KMS-11 (cell line): ENCODE measurements around the gene SCLT1.

Source experiments
- H2AFZ ChIP-seq: fragments of 200-600 bp; sonication (generic); 2 replicates; pipeline ENCODE4 v1.6.1; 2016; ENCODE audit warnings: antibody characterized with exemption, mixed run types, low read depth
- H3K27ac ChIP-seq: fragments of 200-600 bp; sonication (generic); 2 replicates; pipeline ENCODE4 v1.6.1; 2016; ENCODE audit warnings: mild to moderate bottlenecking, mixed run types
- H3K27me3 ChIP-seq: fragments of 200-600 bp; sonication (generic); 2 replicates; pipeline ENCODE4 v1.6.1; 2017; ENCODE audit warnings: mild to moderate bottlenecking, low read depth, mixed run types, moderate library complexity; ENCODE audit not compliant: insufficient read depth
- H3K36me3 ChIP-seq: fragments of 200-600 bp; sonication (generic); 2 replicates; pipeline ENCODE4 v1.6.1; 2017; ENCODE audit warnings: mild to moderate bottlenecking, mixed run types; ENCODE audit not compliant: insufficient read depth
- H3K4me1 ChIP-seq: fragments of 200-600 bp; sonication (generic); 2 replicates; pipeline ENCODE4 v1.6.1; 2016; ENCODE audit warnings: mild to moderate bottlenecking, low read depth, mixed run types; ENCODE audit not compliant: poor library complexity, severe bottlenecking
- H3K4me2 ChIP-seq: fragments of 200-600 bp; sonication (generic); 2 replicates; pipeline ENCODE4 v1.7.0; 2016; ENCODE audit warnings: mild to moderate bottlenecking, mixed run types
- H3K4me3 ChIP-seq: fragments of 200-600 bp; sonication (generic); IDR thresholded peaks from 2 replicates; pipeline ENCODE4 v1.6.1; 2017; ENCODE audit warnings: low read depth, low read length, mixed read lengths; ENCODE audit not compliant: insufficient read depth
- H3K79me2 ChIP-seq: fragments of 200-600 bp; sonication (generic); 2 replicates; pipeline ENCODE4 v1.6.1; 2016; ENCODE audit warnings: low read depth, mixed run types; ENCODE audit not compliant: insufficient read depth
- H3K9ac ChIP-seq: fragments of 200-600 bp; sonication (generic); 2 replicates; pipeline ENCODE4 v1.6.1; 2016; ENCODE audit warnings: mild to moderate bottlenecking, mixed run types
- H4K20me1 ChIP-seq: fragments of 200-600 bp; sonication (generic); 2 replicates; pipeline ENCODE4 v1.6.1; 2016; ENCODE audit warnings: mild to moderate bottlenecking, mixed run types; ENCODE audit not compliant: insufficient read depth
- CTCF ChIP-seq: fragments of 200-600 bp; sonication (generic); conservative IDR thresholded peaks from 2 replicates; pipeline ENCODE4 v1.6.1; 2017; ENCODE audit warnings: low read depth, mild to moderate bottlenecking, antibody characterized with exemption, low read length, moderate library complexity, mixed read lengths

SCLT1 gene

GRCh38 chr4:128904821-128905220 lies 188.5 kb downstream of the SCLT1 start:
- TF ChIP-seq CTCF: no peak

GRCh38 chr4:128880662-128881061 lies 212.7 kb downstream of the SCLT1 start:
- H3K9ac ChIP-seq: no peak overlapping the region
- TF ChIP-seq CTCF: no peak
- no peak overlapping the region for H2AFZ ChIP-seq
- no peak overlapping the region for H3K4me2 ChIP-seq
- no peaks in the 10 kb centered on the region for H3K79me2 ChIP-seq
- H3K4me1 ChIP-seq: no peaks in the 10 kb centered on the region
- H3K4me3 ChIP-seq: no peak overlapping the region
- H3K36me3 ChIP-seq: no peaks in the 10 kb centered on the region
- no peak overlapping the region for H3K27ac ChIP-seq
- H3K27me3 ChIP-seq: no peaks in the 10 kb centered on the region
- H4K20me1 ChIP-seq: no peaks in the 10 kb centered on the region

More at GRCh38 chr4:128904821-128905220, 188.5 kb downstream of the SCLT1 start:
- no peak overlapping the region for H3K27ac ChIP-seq
- H3K9ac ChIP-seq: no peak overlapping the region
- H3K4me3 ChIP-seq: no peak overlapping the region
- no peaks in the 10 kb centered on the region for H3K36me3 ChIP-seq
- no peaks in the 10 kb centered on the region for H3K4me1 ChIP-seq
- H3K27me3 ChIP-seq: no peaks in the 10 kb centered on the region
- H3K4me2 ChIP-seq: no peak overlapping the region
- no peaks in the 10 kb centered on the region for H3K79me2 ChIP-seq
- H4K20me1 ChIP-seq: no peaks in the 10 kb centered on the region
- H2AFZ ChIP-seq: no peak overlapping the region

GRCh38 chr4:128879971-128880370 lies 213.4 kb downstream of the SCLT1 start:
- no peak overlapping the region for H3K4me2 ChIP-seq
- H3K9ac ChIP-seq: no peak overlapping the region
- no peak overlapping the region for H2AFZ ChIP-seq
- H3K36me3 ChIP-seq: no peaks in the 10 kb centered on the region
- H3K79me2 ChIP-seq: no peaks in the 10 kb centered on the region
- H3K4me3 ChIP-seq: no peak overlapping the region
- H4K20me1 ChIP-seq: no peaks in the 10 kb centered on the region
- H3K4me1 ChIP-seq: no peaks in the 10 kb centered on the region
- no peak for TF ChIP-seq CTCF
- H3K27me3 ChIP-seq: no peaks in the 10 kb centered on the region
- no peak overlapping the region for H3K27ac ChIP-seq

GRCh38 chr4:128879283-128879682 lies 214.1 kb downstream of the SCLT1 start:
- H3K27me3 ChIP-seq: no peaks in the 10 kb centered on the region
- H3K36me3 ChIP-seq: peaks cover 5% of the 10 kb centered on the region; the same call in 1 of the 2 replicates
- no peak for TF ChIP-seq CTCF
- H3K9ac ChIP-seq: no peak overlapping the region
- no peaks in the 10 kb centered on the region for H3K4me1 ChIP-seq
- H3K4me3 ChIP-seq: no peak overlapping the region
- H4K20me1 ChIP-seq: no peaks in the 10 kb centered on the region
- no peak overlapping the region for H3K27ac ChIP-seq
- no peak overlapping the region for H2AFZ ChIP-seq
- no peak overlapping the region for H3K4me2 ChIP-seq
- H3K79me2 ChIP-seq: no peaks in the 10 kb centered on the region
